H1 (cell line): ENCODE data around the gene GALNTL6. TPM values are rescaled to one million over a fixed set of nuclear protein-coding genes. Genes with fewer than 3 reads are reported as not detected.

Experiments used
- CTCF ChIA-PET: fragments of 300-600 bp; sonication (Branson Sonifier 250); formaldehyde crosslinking; loops from one replicate; lab custom pipeline; 2021; ENCODE audit not compliant: partially characterized antibody; lab: Charles Lee
- POLR2A ChIA-PET: fragments of 300-600 bp; sonication (Branson Sonifier 250); formaldehyde crosslinking; loops from one replicate; lab custom pipeline; 2021; ENCODE audit warnings: inconsistent platforms; ENCODE audit not compliant: partially characterized antibody; lab: Charles Lee
- DNase-seq, 2 experiments: peaks; one replicate each; pipeline versions ENCODE4 v3.0.0 to v3.0.0-alpha.2; 2010 to 2022; ENCODE audit warnings: low spot score in 2 of 2, low read depth in 1 of 2, mixed read lengths in 1 of 2
- FAIRE-seq: peaks from 2 replicates; lab custom pipeline; 2011; peaks lifted over from hg19 to GRCh38; lab: Jason Lieb, UNC
- H2AFZ ChIP-seq: 2 replicates; pipeline ENCODE4 v1.8.1; 2012; ENCODE audit warnings: low read length, inconsistent platforms
- H2AK5ac ChIP-seq: 2 replicates; pipeline ENCODE4 v1.6.1; 2013; ENCODE audit warnings: low read depth, low read length
- H2BK120ac ChIP-seq: replicated peaks from 2 replicates; pipeline ENCODE3; 2013; ENCODE audit warnings: low read depth, low read length, inconsistent platforms
- H2BK12ac ChIP-seq: 2 replicates; pipeline ENCODE4 v1.6.1; 2013; ENCODE audit warnings: low read depth, low read length
- H2BK15ac ChIP-seq: 2 replicates; pipeline ENCODE4 v1.6.1; 2013; ENCODE audit warnings: low read length
- H2BK20ac ChIP-seq: 2 replicates; pipeline ENCODE4 v1.6.1; 2013; ENCODE audit warnings: low read length
- H2BK5ac ChIP-seq: 2 replicates; pipeline ENCODE4 v1.6.1; 2013; ENCODE audit warnings: low read depth, low read length
- H3K14ac ChIP-seq: 2 replicates; pipeline ENCODE4 v1.6.1; 2013; ENCODE audit warnings: inconsistent platforms; ENCODE audit not compliant: insufficient read length
- H3K18ac ChIP-seq: 2 replicates; pipeline ENCODE4 v1.6.1; 2013; ENCODE audit warnings: low read length; ENCODE audit errors: extremely low read depth
- H3K23ac ChIP-seq: 2 replicates; pipeline ENCODE4 v1.6.1; 2013; ENCODE audit warnings: inconsistent platforms; ENCODE audit not compliant: insufficient read length
- H3K23me2 ChIP-seq: 2 replicates; pipeline ENCODE4 v1.6.1; 2013; ENCODE audit warnings: low read depth, low read length
- H3K27ac ChIP-seq: 2 replicates; pipeline ENCODE4 v1.6.1; 2011; ENCODE audit warnings: low read depth, low read length, inconsistent platforms
- H3K27me3 ChIP-seq, 4 experiments: replicated peaks in 1 of 4; 1 replicate in 1 of 4; 2 replicates in 3 of 4; pipeline versions ENCODE4 v1.6.1 to v1.8.1; 2011 to 2013; ENCODE audit warnings: low read length in 3 of 4, mild to moderate bottlenecking in 3 of 4, inconsistent platforms in 2 of 4, mixed read lengths in 2 of 4, moderate library complexity in 1 of 4; ENCODE audit not compliant: control insufficient read depth in 3 of 4, insufficient read depth in 3 of 4; ENCODE audit errors: extremely low read depth in 1 of 4
- H3K36me3 ChIP-seq, 4 experiments: 2 replicates each; pipeline versions ENCODE4 v1.6.1 to v1.8.1; 2011 to 2013; ENCODE audit warnings: mild to moderate bottlenecking in 4 of 4, low read length in 3 of 4, moderate library complexity in 2 of 4, control low read depth in 1 of 4, inconsistent platforms in 1 of 4; ENCODE audit not compliant: insufficient read depth in 4 of 4, control insufficient read depth in 2 of 4
- H3K4ac ChIP-seq: replicated peaks from 2 replicates; pipeline ENCODE3; 2013; ENCODE audit warnings: low read length, low read depth, mixed read lengths, inconsistent platforms; ENCODE audit not compliant: insufficient read length
- H3K4me1 ChIP-seq, 4 experiments: replicated peaks in 1 of 4; 1 replicate in 1 of 4; 2 replicates in 3 of 4; pipeline versions ENCODE4 v1.6.1 to v1.8.1; 2011 to 2013; ENCODE audit warnings: low read length in 3 of 4, inconsistent platforms in 2 of 4, mixed read lengths in 1 of 4; ENCODE audit not compliant: insufficient read depth in 4 of 4, control insufficient read depth in 3 of 4
- H3K4me2 ChIP-seq, 2 experiments: 2 replicates each; pipeline versions ENCODE4 v1.6.1 to v1.8.1; 2011 to 2013; ENCODE audit warnings: low read depth in 2 of 2, low read length in 2 of 2, control low read depth in 1 of 2, inconsistent platforms in 1 of 2, mild to moderate bottlenecking in 1 of 2; ENCODE audit not compliant: insufficient read depth in 1 of 2
- H3K4me3 ChIP-seq, 4 experiments: fragments of 200-600, 300-600 bp in 1 of 4; sonication (generic), shearing (Covaris generic), sonication (Bioruptor Twin) in 1 of 4; 2 replicates each; pipeline versions ENCODE4 v1.5.1 to v1.8.1; 2011 to 2016; ENCODE audit warnings: low read length in 4 of 4, low read depth in 3 of 4, control low read depth in 2 of 4, inconsistent platforms in 2 of 4, mild to moderate bottlenecking in 2 of 4, mixed read lengths in 1 of 4, moderate library complexity in 1 of 4; ENCODE audit not compliant: insufficient read depth in 2 of 4; ENCODE audit errors: extremely low read depth in 1 of 4
- H3K56ac ChIP-seq: replicated peaks from 2 replicates; pipeline ENCODE3; 2013; ENCODE audit warnings: low read depth, mild to moderate bottlenecking, mixed read lengths, low read length, inconsistent platforms; ENCODE audit not compliant: insufficient read length
- H3K79me1 ChIP-seq: 2 replicates; pipeline ENCODE4 v1.6.1; 2013; ENCODE audit warnings: low read depth, low read length, control low read depth
- H3K79me2 ChIP-seq, 2 experiments: 2 replicates each; pipeline versions ENCODE4 v1.6.1 to v1.8.1; 2012 to 2013; ENCODE audit warnings: low read length in 2 of 2, mild to moderate bottlenecking in 2 of 2, inconsistent platforms in 1 of 2; ENCODE audit not compliant: insufficient read depth in 2 of 2, control insufficient read depth in 1 of 2
- H3K9ac ChIP-seq, 4 experiments: replicated peaks in 1 of 4; 1 replicate in 1 of 4; 2 replicates in 3 of 4; pipeline versions ENCODE4 v1.6.1 to v1.8.1; 2011 to 2013; ENCODE audit warnings: low read depth in 3 of 4, low read length in 3 of 4, control low read depth in 2 of 4, mild to moderate bottlenecking in 2 of 4, moderate library complexity in 2 of 4, inconsistent platforms in 1 of 4; ENCODE audit errors: extremely low read depth in 1 of 4
- H3K9me3 ChIP-seq, 2 experiments: 2 replicates each; pipeline versions ENCODE4 v1.6.1 to v1.8.1; 2012 to 2013; ENCODE audit warnings: mild to moderate bottlenecking in 2 of 2, moderate library complexity in 2 of 2, control low read depth in 1 of 2, inconsistent platforms in 1 of 2, low read depth in 1 of 2, low read length in 1 of 2, mixed read lengths in 1 of 2; ENCODE audit not compliant: insufficient read depth in 2 of 2
- H4K20me1 ChIP-seq, 2 experiments: replicated peaks in 1 of 2; 2 replicates each; pipeline versions ENCODE3 to v1.8.1; 2011 to 2013; ENCODE audit warnings: inconsistent platforms in 2 of 2, low read length in 2 of 2, mild to moderate bottlenecking in 1 of 2; ENCODE audit not compliant: insufficient read depth in 2 of 2, control insufficient read depth in 1 of 2
- H4K5ac ChIP-seq: 2 replicates; pipeline ENCODE4 v1.6.1; 2013; ENCODE audit warnings: low read length, low read depth, mixed read lengths, inconsistent platforms; ENCODE audit not compliant: insufficient read length
- H4K8ac ChIP-seq: 2 replicates; pipeline ENCODE4 v1.8.0; 2013; ENCODE audit warnings: mild to moderate bottlenecking, moderate library complexity, low read length, inconsistent platforms; ENCODE audit not compliant: insufficient read depth; ENCODE audit errors: extremely low read depth
- H4K91ac ChIP-seq: replicated peaks from 2 replicates; pipeline ENCODE3; 2013; ENCODE audit warnings: low read length, mixed read lengths, inconsistent platforms; ENCODE audit not compliant: insufficient read length
- ATF3 ChIP-seq: IDR thresholded peaks from 2 replicates; pipeline ENCODE4 v1.6.1; 2011; ENCODE audit warnings: low read depth, mild to moderate bottlenecking, low read length; ENCODE audit not compliant: insufficient read depth
- BACH1 ChIP-seq: IDR thresholded peaks from 2 replicates; pipeline ENCODE4 v1.6.1; 2012; ENCODE audit warnings: low read length, improper control_type of control experiment
- BRCA1 ChIP-seq: IDR thresholded peaks from 2 replicates; pipeline ENCODE4 v1.6.1; 2012; ENCODE audit warnings: low read depth, low read length, improper control_type of control experiment
- CHD2 ChIP-seq: IDR thresholded peaks from 2 replicates; pipeline ENCODE4 v1.6.1; 2012; ENCODE audit warnings: low read length, improper control_type of control experiment
- CTBP2 ChIP-seq: IDR thresholded peaks from 2 replicates; pipeline ENCODE4 v1.7.0; 2011; ENCODE audit warnings: borderline replicate concordance, mild to moderate bottlenecking, moderate library complexity, mixed read lengths, low read length; ENCODE audit not compliant: insufficient read depth, insufficient read length
- HDAC6 ChIP-seq: IDR thresholded peaks from one replicate; pipeline ENCODE4 v1.7.1; 2012; ENCODE audit warnings: low read depth, mild to moderate bottlenecking, inconsistent platforms, low read length, moderate library complexity
- MAX ChIP-seq: IDR thresholded peaks from 2 replicates; pipeline ENCODE4 v1.6.1; 2012; ENCODE audit warnings: inconsistent platforms
- POLR2AphosphoS5 ChIP-seq: IDR thresholded peaks from 2 replicates; pipeline ENCODE4 v1.6.1; 2011; ENCODE audit warnings: low read depth, low read length
- SIX5 ChIP-seq: IDR thresholded peaks from 2 replicates; pipeline ENCODE4 v1.6.1; 2011; ENCODE audit warnings: mild to moderate bottlenecking, low read depth, low read length
- TAF1 ChIP-seq: IDR thresholded peaks from 2 replicates; pipeline ENCODE4 v1.6.1; 2011; ENCODE audit warnings: mild to moderate bottlenecking, low read depth, low read length
- TBP ChIP-seq: IDR thresholded peaks from 2 replicates; pipeline ENCODE4 v1.6.1; 2011; ENCODE audit warnings: low read depth, low read length, improper control_type of control experiment
- YY1 ChIP-seq: IDR thresholded peaks from 2 replicates; pipeline ENCODE4 v1.6.1; 2011; ENCODE audit warnings: low read depth, mild to moderate bottlenecking, low read length
- WGBS, 2 experiments: shearing (Covaris generic) in 1 of 2; methylation state at CpG; one replicate each; pipeline versions ENCODE4 v1.1.6 to v1.1.7; 2013 to 2015; ENCODE audit warnings: low lambda C conversion rate in 2 of 2, mixed read lengths in 2 of 2, inconsistent platforms in 1 of 2, low coverage in 1 of 2, missing lambda C conversion rate in 1 of 2; ENCODE audit not compliant: insufficient replicate concordance in 2 of 2, insufficient coverage in 1 of 2, insufficient read length in 1 of 2; ENCODE audit errors: extremely low coverage in 1 of 2, missing lambda C conversion rate in 1 of 2; 5-methylcytosine and 5-hydroxymethylcytosine counted together
- polyA plus RNA-seq, 7 experiments: library from polyadenylated mRNA; depleted of rRNA in 3 of 7; stranded (reverse) in 5 of 7; unstranded in 2 of 7; fragments of >200 nt in 5 of 7; fragments of 200-250 nt in 2 of 7; gene quantifications; 1 replicate in 5 of 7; 2 replicates in 1 of 7; 4 replicates in 1 of 7; pipeline versions ENCODE4 v1.2.1 to v1.2.3, GENCODE V29; 2011 to 2013; ENCODE audit warnings: missing spikeins in 2 of 7, mixed read lengths in 2 of 7
- total RNA-seq: library from RNA; stranded (reverse); fragmentation: NEBNext Ultra II Directional; extraction: Animal tissue kit (Norgen Biotek cat#: 25700); gene quantifications from 2 replicates; pipeline ENCODE4 v1.2.1, GENCODE V29; 2021

The GALNTL6 gene
- total and polyA plus RNA-seq, 2 of the 8 experiments (the other 6 are each of a cell fraction or from before 2014, with no cell fraction given): 0.03 to 0.32 TPM

GRCh38 chr4:172357006-172357540, 543.9 kb downstream of the GALNTL6 start:
- Histone ChIP-seq H2BK20ac (no peak overlapping the region), H2BK12ac (no peak overlapping the region), H2BK5ac (no peak overlapping the region), H3K4ac (no peak overlapping the region), H2AK5ac (no peak overlapping the region), H3K4me2 (no peak overlapping the region), H3K36me3 (no peaks in the 10 kb centered on the region), H2BK120ac (no peak overlapping the region), H3K79me1 (no peaks in the 10 kb centered on the region), H3K14ac (no peak overlapping the region), H4K91ac (no peak overlapping the region), H2BK15ac (no peak overlapping the region), H3K56ac (no peak overlapping the region), H3K9me3 (no peaks in the 10 kb centered on the region), H3K79me2 (no peaks in the 10 kb centered on the region), H3K27ac (no peak overlapping the region), H2AFZ (no peak overlapping the region), H4K20me1 (no peaks in the 10 kb centered on the region), H3K18ac (no peak overlapping the region), H4K5ac (no peak overlapping the region), H4K8ac (no peak overlapping the region), H3K23ac (no peak overlapping the region), H3K9ac (no peak overlapping the region), H3K4me3 (no peak overlapping the region), H3K4me1 (peaks cover 0 to 3% (median 0%) of the 10 kb centered on the region in 4 experiments; a peak in 2 of 7 replicates), H3K23me2 (no peaks in the 10 kb centered on the region), H3K27me3 (no peaks in the 10 kb centered on the region)
- ChIA-PET POLR2A (no interaction called here), CTCF (no interaction called here)
- 93% methylated on average over 3 of the region's 3 CpGs; no CpG with 5 or more reads in 1 of the 2 experiments for WGBS, 2 experiments
- FAIRE-seq: no peak
- no peak for DNase-seq
- TF ChIP-seq TBP: no peak
- TF ChIP-seq CHD2: no peak
- no peak for TF ChIP-seq YY1
- TF ChIP-seq CTBP2: no peak
- no peak for TF ChIP-seq POLR2AphosphoS5
- TF ChIP-seq BACH1: no peak
- no peak for TF ChIP-seq ATF3
- no peak for TF ChIP-seq HDAC6
- TF ChIP-seq MAX: no peak
- TF ChIP-seq SIX5: no peak
- no peak for TF ChIP-seq TAF1
- no peak for TF ChIP-seq BRCA1
